Measurements from ENCODE around the gene NIPA2.
"Not testable (repeated sequence)": the region's sequence is repeated elsewhere in the genome, so short reads cannot be mapped to it uniquely, and the experiment has no call there.

NIPA2 gene

DNA sequence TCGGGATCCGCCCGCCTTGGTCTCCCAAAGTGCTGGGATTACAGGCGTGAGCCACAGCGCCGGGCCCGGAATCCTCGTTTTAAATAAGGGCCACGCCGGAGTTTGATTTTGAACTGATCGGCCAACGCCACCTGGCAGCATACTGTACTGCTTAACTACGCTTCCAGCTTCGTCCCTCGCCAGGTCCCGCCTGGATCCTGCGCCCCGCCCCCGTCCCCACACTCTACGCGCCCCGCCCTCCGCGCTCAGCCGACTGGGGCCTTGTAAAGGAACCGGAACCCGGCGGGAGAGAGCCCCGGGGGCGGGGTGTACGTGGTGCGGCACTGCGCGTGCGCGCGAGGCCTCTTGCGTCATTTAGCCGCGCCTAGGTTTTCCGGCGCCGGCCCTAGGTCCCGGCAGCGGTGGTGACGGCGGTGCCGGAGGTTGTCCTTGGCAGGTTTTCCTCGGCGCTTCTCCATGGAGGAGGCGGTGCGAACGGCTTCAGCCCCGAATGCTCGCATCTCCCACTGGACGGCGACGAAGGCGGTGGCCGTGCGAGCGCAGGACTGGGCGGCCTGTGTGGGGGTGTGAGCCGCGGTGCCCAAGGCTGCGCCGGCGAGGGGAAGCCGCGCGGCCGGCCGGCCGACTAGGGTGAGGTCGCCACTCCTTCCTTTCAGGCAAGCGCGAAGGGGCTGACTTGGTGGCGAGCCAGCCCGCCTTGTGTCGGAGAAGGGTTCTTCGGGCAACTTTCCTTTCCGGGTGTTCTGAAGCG, at the start of gene NIPA2:
Gene NIPA2 (plus strand): TSS at position 375 of the 751 bp plus-strand sequence. CDS start 13,066 bp downstream, outside the sequence.
- peak; percentile 96 to 99 for DNase-seq

DNA sequence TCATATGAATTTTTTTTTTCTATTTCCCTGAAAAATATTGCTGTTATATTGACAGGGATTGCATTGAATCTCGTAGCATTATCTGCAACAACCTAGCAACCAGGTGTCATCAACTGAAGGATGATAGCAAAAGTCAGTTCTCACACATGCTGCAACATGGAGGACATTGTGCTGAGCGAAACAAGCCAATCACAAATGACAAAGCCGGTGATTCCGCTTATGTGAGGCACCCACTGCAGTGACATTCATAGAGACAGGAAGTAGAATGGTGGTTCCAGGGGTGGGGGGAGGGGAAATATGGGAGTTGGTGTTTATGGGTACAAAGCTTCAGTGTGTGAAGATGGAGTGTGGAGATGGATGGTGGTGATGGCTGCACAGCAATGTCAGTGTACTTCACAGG, 44.4 kb upstream of the NIPA2 start:
- no peak for DNase-seq

DNA sequence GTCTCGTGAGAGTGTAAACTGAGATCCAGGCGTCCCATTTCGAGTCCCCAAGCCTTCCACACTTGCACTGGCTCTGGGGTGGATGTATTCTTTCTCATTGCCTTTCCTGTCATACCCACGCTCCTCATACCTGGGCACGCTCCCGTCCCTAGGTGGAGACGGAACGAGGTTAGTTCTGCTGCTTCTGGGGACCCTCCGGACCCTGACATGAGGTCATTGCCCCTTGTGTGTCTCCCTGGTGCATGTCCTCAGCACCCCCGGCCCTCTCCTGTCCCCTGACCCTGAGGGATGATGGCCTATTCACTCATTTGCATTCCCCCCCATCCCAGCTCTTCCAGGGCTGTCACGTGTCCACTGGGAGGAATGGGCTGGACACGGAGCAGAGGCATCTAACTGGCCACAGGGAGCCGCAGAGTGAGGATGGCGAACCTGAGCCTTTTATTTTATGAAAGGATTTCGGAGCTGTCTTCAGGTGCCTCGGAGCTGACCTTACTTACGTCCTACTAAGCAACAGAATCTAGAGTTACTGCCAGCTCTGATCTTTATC, 43.8 kb upstream of the NIPA2 start:
- DNase-seq: no peak

DNA sequence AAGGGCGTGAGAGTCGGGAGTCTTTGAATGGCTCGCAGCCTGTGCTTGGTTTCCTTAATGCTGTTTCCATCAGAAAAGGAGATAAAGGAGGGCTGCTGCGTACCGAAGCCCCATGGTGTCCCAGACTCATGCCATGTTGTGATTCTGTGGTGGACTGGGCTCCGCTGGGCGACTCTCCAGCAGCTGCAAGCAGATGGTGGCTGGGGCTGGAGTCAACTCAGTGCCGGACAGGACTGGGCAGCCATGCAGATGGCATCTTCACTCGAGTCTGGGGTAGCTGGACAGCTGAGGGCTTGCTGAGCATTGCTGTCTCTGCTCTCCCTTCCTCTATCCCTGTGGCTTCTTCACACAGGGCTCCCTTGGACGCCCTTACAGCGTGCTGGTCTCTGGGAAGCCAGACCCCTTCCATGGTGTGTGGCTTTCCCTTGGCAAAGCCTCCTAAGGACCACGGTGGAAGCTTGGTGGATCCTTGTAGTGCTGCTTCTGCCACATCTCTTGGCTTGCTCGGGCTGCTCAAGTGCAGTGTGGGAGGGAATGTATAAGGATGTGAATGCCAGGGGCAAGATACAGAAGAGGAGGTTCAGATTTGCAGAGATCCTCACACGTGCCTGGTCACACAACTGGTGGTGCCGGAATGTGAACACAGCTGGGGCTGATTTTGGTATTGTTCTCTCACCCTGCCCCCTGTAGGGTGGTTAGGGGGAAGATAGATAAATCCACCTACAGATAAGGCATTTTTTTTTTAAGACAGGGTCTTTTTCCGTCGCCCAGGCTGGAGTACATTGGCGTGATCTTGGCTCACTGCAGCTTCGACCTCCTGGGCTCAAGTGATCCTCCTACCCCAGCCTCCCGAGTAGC, 43.0 kb upstream of the NIPA2 start:
- DNase-seq: no peak

DNA sequence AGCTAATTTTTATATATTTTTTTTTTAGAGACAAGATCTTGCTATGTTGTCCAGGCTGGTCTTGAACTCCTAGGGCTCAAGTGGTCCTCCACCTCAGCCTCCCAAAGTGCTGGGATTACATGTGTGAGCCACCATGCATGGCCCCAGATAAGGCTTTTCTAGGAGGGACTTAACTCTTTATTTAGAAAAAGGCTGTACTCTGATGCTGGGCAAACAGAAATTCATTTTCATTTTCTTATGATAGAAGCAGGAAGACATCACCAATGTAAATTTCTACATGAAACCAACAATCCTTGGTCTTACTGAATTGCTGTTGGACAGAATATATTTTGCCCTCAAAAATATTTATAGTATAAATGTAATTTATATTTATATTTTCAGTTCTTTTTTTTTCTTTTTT, 42.4 kb upstream of the NIPA2 start:
- DNase-seq: no peak

DNA sequence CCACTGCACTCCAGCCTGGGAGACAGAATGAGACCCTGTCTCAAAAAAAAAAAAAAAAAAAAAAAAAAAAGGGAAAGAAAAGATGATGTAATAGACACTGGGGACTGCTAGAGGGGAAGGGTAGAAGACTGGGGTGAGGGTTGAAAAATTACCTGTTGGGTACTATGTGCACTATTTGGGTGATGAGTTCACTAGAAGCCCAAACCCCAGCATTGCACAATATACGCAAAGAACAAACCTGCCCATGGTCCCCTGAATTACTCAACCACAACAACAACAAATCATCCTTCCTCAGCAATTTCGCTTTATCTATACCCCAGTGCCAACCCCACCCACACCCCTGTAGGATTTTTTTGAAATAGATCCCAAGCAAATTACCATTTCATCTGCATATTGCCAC, 38.6 kb upstream of the NIPA2 start:
- DNase-seq: no peak

DNA sequence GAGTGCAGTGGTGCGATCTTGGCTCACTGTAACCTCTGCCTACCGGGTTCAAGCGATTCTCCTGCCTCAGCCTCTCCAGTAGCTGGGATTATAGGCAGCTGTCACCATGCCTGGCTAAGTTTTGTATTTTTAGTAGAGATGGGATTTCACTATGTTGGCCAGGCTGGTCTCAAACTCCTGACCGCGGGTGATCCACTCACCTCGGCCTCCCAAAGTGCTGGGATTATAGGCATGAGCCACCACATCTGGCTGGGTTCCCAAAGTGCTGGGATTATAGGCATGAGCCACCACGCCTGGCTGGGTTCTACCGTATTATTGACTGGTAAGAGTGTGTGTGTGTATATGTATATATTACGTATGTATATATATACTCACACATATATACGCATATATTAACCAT, 35.5 kb upstream of the NIPA2 start:
- not testable (repeated sequence) for DNase-seq

DNA sequence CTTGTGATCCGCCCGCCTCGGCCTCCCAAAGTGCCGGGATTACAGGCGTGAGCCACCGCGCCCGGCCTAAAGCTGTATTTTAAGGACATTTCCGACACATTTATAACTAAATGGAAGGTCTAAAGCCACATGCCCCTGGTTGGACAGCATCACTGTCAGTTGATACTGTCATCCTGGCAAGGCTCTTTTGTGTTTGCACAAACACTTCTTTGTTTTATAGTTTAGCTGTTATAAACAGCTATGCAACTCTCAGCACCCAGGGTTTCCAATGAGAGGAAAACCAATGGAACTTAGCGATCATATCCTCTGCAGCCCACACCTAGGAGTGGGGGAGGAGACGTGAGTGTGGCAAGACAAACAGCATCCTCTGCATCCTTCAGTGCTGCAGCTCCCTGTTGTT, 32.3 kb upstream of the NIPA2 start:
- DNase-seq: no peak

DNA sequence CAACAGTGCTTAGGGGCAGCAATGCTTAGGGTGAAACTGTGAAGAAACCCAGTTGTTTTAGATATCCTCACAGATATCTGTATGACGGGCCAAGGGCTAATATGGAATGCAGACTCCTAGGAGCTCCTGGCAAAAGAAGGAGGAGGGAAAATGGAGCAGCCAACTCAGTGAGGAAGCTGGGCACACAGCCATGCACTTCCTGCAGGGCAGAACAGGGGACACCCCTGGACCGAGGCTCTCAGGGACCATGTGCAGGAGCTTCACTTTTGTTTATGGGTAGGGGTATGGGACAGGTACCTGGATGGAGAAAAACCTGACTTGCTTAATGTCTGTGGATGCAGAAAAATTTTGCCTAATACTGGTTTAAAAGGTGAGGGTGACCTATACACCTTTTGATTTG, 31.8 kb upstream of the NIPA2 start:
- no peak for DNase-seq

DNA sequence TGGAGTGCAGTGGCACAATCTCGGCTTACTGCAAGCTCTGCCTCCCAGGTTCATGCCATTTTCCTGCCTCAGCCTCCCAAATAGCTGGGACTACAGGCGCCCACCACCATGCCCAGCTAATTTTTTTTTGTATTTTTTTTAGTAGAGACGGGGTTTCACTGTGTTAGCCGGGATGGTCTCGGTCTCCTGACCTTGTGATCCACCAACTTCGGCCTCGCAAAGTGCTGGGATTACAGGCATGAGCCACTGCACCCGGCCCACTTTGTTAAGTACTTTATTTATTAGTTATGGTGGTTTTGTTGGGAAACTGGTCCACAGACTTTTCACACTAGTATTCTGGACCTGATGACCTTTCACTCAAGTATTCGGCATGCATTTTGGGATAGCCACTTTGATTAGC, 30.6 kb upstream of the NIPA2 start:
- DNase-seq: not testable (repeated sequence)

DNA sequence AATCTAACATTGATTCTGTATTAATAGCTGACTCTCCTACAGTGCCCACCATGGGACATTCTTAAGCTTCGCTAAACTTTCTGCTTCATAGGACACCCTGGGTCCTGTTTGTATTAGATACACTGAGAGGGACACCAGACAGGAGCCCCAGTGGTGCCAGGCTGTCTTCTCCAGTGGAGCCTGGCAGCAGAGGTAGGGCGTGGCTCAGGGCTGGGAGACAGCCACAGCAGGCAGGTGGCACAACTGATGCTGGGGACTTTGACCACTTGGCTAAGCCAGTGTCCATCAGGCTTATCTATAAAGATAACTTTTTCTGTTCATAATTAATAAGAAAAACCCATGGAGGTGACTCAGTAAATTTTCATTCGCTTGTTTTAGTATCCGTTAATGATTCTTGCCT, 30.2 kb upstream of the NIPA2 start:
- DNase-seq: no peak

DNA sequence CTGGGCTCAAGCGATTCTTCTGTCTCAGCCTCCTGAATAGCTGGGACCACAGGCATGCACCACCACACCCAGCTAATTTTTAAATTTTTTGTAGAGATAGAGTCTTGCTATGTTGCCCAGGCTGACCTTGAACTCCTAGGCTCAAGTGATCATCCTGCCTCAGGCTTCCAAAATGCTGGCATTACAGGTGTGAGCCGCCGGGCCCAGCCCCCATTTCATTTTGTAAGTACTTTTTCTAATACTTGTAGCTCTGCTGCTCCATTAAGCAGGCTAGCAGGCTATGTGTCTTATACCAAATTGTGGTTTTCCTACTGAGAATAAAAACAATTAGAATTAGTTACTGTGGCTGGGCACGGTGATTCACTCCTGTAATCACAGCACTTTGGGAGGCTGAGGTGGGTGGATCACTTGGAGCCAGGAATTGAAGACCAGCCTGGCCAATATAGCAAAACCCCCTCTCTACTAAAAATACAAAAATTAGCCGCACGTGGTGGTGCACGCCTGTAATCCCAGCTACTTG, 29.6 kb upstream of the NIPA2 start:
- no peak for DNase-seq

DNA sequence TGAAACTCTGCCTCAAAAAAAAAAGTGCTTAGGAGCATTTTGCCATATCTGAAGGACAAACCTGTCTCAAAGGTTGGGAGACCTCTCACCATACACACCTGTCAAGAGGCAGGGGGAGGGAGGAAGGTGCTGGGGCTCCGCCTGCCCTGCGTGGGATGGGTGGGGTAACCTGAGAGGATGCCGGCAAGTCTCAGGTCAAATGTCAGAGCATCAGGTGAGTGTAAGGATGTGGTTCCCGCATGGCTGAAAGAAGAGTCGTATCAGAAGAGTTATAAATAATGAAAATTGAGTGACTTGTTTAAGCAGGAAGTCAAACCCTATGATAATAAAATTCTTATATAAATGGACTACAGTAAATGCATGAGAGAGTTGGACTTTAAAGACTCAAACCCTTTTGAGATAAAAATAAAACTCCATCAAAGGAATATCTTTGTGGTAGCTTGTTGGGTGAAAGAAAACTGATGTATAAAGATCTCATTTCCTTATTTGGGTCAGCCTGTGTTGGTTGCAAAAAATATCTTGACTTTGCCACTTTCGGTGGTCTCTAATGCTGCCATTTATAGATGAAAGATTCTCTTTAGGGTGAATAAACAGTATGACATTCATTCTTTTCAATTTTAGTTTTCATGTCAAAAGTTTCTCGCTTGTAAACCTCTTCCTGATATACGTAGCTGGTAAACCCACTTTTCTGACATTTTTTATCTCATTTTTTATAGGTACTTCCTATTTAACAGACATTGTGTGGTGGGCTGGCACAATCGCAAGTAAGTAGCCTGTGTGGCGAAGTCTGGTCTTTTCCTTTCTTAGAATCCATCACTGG, 28.2 kb upstream of the NIPA2 start:
- DNase-seq: no peak

DNA sequence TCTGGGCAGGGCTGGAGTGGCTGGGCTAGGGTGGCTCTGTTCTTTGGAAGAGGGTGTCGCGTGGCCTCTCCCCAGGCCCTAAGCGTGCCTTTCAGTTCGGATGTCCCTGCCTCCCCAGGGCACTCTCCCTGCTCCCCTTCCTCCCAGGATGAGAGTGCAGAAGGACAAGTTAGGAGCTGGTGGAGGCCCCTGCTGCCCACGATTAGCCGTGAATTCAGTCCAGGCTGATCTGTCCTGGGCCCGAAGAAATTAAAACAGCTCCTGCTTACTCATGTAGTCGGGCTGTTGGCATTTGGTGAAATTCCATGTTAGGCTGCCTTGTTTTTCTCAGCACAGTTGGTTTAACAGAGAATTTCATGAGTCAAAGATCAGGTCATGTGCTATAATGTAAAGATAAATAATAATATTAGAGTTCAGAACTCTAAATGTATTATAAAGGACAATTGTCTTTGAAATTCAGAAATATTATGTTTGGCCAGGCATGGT, 27.6 kb upstream of the NIPA2 start:
- no peak for DNase-seq

DNA sequence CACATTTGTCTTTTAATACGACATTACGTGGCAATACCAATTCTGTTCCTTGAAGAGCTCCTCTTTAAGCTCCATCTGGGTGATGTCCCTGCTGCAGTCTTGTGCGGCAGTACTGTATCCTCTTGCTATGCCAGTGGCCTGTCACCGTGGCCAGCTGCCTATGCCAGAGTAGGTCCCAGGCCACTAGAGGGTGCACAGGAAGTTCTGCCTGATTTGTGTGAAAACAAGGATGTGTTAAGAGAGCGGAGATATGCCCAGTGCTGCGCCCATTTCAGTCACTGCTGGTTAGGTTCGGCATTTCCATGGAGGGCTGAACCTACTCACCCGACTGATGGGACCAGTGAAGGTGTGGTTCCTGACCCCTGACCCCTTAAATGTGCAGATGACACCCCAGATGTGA, 26.8 kb upstream of the NIPA2 start:
- DNase-seq: peak; percentile 20 to 58

DNA sequence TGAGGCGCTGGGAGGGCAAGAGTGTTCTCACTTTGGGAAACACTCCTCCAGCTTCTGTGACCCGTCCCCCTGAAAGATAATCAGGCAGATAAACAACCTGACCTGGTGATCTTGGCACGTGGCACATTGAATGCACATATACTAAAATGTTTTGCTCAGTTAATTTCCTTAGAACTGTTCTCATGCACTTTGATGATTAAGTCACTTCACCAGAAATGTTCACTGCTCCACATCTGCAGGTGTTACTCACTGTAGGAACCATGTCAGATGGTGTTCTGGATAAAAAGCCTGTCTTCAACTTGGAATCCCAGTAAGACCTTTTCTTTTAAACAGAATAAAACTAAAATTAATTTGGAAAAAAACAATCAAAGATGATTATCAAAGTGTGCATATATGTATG, 24.6 kb upstream of the NIPA2 start:
- DNase-seq: no peak

DNA sequence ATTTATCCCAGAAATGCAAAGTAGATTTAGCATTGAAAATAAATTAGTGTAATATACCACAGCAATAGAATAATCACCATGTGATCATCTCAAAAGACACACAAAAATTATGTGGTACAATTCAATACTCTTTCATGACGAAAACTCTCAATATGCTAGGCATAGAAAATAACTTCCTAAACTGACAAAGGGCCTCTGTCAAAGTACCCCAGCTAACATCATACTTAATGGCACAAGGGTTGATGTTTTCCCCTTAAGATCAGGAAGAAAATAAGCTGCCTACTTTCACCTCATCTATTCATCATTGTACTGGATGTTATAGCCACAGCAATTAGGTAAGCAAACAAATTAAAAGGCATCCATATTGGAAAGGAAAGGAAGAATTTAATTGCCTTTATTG, 22.7 kb upstream of the NIPA2 start:
- no peak for DNase-seq

DNA sequence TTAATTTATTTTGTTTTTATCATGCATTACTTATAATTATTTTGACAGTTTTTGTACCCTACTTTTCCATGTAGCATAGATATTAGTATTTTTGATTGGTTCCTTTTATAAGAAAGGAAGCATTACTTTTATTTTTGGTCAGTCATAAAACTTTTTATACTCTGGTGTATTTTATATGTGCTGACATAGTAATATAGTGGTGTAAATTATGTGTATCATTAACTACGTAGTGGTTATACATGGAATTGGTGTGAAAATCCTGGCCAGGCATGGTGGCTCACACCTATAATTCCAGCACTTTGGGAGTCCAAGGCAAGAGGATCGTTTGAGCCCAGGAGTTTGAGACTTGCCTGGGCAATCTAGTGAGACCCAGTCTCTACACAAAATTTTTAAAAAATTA, 18.8 kb upstream of the NIPA2 start:
- DNase-seq: no peak

DNA sequence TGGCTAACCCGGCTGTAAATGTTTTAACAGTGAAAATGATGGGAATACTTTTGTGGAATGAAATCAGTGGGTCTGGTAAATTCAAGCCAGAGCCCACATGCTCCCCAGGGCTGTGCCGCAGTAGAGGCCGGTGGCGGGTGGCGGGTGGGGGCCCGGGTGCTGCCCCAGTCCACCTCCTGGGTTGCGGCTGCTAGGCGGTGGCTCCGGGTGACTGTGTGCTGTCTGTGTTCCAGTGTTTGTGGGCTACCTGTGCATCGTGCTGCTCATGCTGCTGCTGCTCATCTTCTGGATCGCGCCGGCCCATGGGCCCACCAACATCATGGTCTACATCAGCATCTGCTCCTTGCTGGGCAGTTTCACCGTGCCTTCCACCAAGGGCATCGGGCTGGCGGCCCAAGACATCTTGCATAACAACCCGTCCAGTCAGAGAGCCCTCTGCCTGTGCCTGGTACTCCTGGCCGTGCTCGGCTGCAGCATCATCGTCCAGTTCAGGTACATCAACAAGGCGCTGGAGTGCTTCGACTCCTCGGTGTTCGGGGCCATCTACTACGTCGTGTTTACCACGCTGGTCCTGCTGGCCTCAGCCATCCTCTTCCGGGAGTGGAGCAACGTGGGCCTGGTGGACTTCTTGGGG, 14.9 kb upstream of the NIPA2 start:
- no peak for DNase-seq

DNA sequence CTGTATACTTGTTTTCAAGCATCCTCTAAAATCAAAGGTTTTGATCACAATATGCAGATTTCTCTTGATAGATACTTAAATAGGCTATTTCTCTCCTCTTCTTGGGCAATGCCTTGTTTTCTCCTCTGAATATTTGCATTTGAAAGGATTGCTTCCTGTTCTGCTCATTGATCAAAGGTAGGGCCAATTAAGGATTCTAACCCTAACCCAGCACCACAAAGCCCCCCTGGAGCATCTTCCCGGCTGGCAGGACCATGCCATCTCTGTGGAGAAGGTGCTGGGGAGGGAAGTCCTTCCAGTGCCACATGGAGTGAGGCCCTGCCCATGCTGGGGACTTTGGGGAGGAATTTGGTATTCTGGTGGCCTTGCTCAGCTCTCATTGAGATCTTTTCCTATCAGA, 11.3 kb upstream of the NIPA2 start:
- no peak for DNase-seq

DNA sequence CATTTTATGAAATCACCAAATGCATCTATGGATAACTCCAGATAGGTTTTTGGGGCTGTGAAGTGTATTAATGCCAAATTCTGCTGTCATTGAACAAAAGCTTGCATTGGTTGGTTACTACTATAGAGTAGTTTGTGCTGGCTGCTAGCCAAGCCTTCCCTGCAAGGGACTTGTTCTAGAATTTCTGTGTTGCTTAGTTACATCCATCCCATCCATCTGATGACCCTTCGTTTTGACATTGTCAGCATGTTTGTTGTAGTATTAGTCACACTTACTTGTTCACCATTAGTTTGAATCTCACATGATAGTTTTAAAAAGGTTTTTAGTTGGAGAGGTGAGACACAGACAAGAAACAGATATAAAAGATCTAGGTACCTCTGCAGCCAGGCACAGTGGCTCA, 7.0 kb upstream of the NIPA2 start:
- DNase-seq: no peak

DNA sequence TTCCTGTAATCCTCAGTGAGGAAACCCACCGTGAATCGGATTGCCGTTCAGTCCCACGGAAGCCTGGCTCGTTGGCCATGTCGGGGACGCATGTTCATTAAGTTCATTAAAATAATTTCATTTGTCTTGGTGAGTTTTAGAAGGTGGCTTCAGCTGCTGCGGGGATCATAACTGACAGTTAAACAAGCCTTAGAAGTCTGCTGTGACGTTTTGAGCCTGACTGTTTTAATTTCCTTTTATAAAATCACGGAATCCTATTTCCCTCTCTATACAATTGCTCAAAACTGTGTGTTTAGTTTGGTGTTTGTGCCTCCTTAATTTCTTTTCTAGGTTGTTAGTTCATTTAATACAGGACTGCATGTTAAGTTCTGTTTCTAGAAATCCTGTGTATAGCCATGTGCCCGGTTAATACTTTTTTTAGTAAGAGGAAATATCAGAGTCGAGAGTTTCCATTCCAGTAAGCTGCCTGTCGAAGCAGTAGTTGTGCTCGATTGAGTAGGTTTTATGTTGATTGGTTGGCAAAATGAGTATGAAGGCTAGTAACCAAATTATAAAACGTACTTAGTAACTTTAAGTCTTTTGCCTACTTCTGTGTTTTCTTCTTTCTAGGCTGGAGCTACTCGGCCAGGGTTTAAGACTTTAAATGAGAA, 705 bp downstream of the NIPA2 start:
- DNase-seq: no peak

Measured in NCI-H524 (cell line).